HEK293 (cell line): ENCODE measurements around the gene ELK4.

Experiments used
- AEBP2 ChIP-seq: fragments of 450-650 bp; formaldehyde crosslinking; IDR thresholded peaks from 2 replicates; pipeline ENCODE4 v1.5.1; 2016; ENCODE audit warnings: missing biosample characterization, missing genetic modification characterization, borderline replicate concordance
- ATF2 ChIP-seq: fragments of 450-650 bp; formaldehyde crosslinking; IDR thresholded peaks from 2 replicates; pipeline ENCODE4 v1.5.1; 2016; ENCODE audit warnings: missing biosample characterization, missing genetic modification characterization, low read depth
- CTCF ChIP-seq: fragments of 450-650 bp; formaldehyde crosslinking; IDR thresholded peaks from 2 replicates; pipeline ENCODE4 v1.5.1; 2016; ENCODE audit warnings: missing biosample characterization, missing genetic modification characterization
- INSM2 ChIP-seq: fragments of 450-650 bp; formaldehyde crosslinking; IDR thresholded peaks from 2 replicates; pipeline ENCODE4 v1.5.1; 2016; ENCODE audit warnings: missing biosample characterization, missing genetic modification characterization
- KLF1 ChIP-seq: fragments of 450-650 bp; formaldehyde crosslinking; IDR thresholded peaks from 2 replicates; pipeline ENCODE4 v1.5.1; 2016; ENCODE audit warnings: missing biosample characterization, missing genetic modification characterization
- REST ChIP-seq: fragments of 450-650 bp; formaldehyde crosslinking; IDR thresholded peaks from 2 replicates; pipeline ENCODE4 v1.5.1; 2016; ENCODE audit warnings: missing biosample characterization, missing genetic modification characterization
- SCRT2 ChIP-seq: fragments of 450-650 bp; formaldehyde crosslinking; IDR thresholded peaks from 2 replicates; pipeline ENCODE4 v1.5.1; 2016; ENCODE audit warnings: missing biosample characterization, missing genetic modification characterization
- YY1 ChIP-seq: fragments of 450-650 bp; formaldehyde crosslinking; IDR thresholded peaks from 2 replicates; pipeline ENCODE4 v1.5.1; 2018; ENCODE audit warnings: missing biosample characterization, missing genetic modification characterization
- ZBTB48 ChIP-seq: fragments of 450-650 bp; formaldehyde crosslinking; IDR thresholded peaks from 2 replicates; pipeline ENCODE4 v1.5.1; 2016; ENCODE audit warnings: missing biosample characterization, missing genetic modification characterization
- ZNF24 ChIP-seq: fragments of 450-650 bp; formaldehyde crosslinking; IDR thresholded peaks from 2 replicates; pipeline ENCODE4 v1.5.1; 2016; ENCODE audit warnings: missing biosample characterization, missing genetic modification characterization
- ZNF311 ChIP-seq: fragments of 450-650 bp; formaldehyde crosslinking; IDR thresholded peaks from 2 replicates; pipeline ENCODE4 v1.5.1; 2017; ENCODE audit warnings: missing biosample characterization, missing genetic modification characterization, borderline replicate concordance
- ZNF398 ChIP-seq: fragments of 450-650 bp; formaldehyde crosslinking; IDR thresholded peaks from 2 replicates; pipeline ENCODE4 v1.5.1; 2017; ENCODE audit warnings: missing biosample characterization, missing genetic modification characterization
- ZNF549 ChIP-seq: fragments of 450-650 bp; IDR thresholded peaks from 2 replicates; pipeline ENCODE4 v1.5.1; 2018; ENCODE audit warnings: missing biosample characterization, missing genetic modification characterization, mild to moderate bottlenecking, inconsistent platforms, moderate library complexity
- ZNF560 ChIP-seq: fragments of 450-650 bp; formaldehyde crosslinking; IDR thresholded peaks from 2 replicates; pipeline ENCODE4 v1.5.1; 2017; ENCODE audit warnings: missing biosample characterization, missing genetic modification characterization, borderline replicate concordance

GRCh38 chr1:205563927-205564441 is 67.8 kb downstream of the ELK4 start:
- TF ChIP-seq ZNF311 (tag by site-specific recombination), result no peak
- no peak for TF ChIP-seq CTCF (tag by site-specific recombination)
- no peak for TF ChIP-seq AEBP2 (tag by site-specific recombination)
- TF ChIP-seq ZNF398 (tag by site-specific recombination), result no peak
- no peak for TF ChIP-seq INSM2 (tag by site-specific recombination)
- TF ChIP-seq ZNF549, result no peak
- no peak for TF ChIP-seq YY1
- no peak for TF ChIP-seq ZNF560 (tag by site-specific recombination)
- no peak for TF ChIP-seq ZBTB48 (tag by site-specific recombination)
- no peak for TF ChIP-seq ZNF24 (tag by site-specific recombination)
- TF ChIP-seq ATF2 (tag by site-specific recombination), result no peak
- no peak for TF ChIP-seq REST
- peak; percentile 68 for TF ChIP-seq KLF1 (tag by site-specific recombination)
- TF ChIP-seq SCRT2 (tag by site-specific recombination), result no peak
